GM18511 (cell line): ENCODE measurements around the gene ADAMTS10.
A peak's percentile ranks its signal among the peaks of the same experiment; 100 is the strongest.
"Not testable (repeated sequence)": the region's sequence is repeated elsewhere in the genome, so short reads cannot be mapped to it uniquely, and the experiment has no call there.

Experiments used
- ATAC-seq: cut with Tn5 transposase; IDR thresholded peaks from one replicate; pipeline ENCODE4 v1.9.1; 2021; ENCODE audit warnings: mild to moderate bottlenecking, moderate library complexity; ENCODE audit not compliant: unreplicated experiment

The ADAMTS10 gene

DNA sequence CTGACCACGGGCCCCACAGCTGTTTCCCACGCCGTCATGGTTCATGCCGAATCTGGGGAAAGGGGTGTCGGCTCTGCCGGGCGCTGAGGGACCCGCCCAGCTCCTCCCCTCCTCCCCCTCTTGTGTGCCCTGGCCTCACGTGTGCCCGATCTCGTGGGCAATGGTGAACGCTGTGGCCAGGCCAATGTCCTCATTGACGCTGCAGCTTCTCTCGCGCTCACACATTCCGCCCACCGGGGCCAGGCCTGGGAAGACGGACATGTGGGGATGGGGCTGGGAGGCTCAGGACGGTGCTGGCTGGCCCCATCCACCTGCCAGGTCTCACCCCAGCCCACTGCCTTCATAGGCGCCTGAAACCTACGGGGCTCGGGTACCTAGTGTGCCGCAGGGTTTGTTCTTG, 14.3 kb downstream of the ADAMTS10 start:
- ATAC-seq, result no peak

DNA sequence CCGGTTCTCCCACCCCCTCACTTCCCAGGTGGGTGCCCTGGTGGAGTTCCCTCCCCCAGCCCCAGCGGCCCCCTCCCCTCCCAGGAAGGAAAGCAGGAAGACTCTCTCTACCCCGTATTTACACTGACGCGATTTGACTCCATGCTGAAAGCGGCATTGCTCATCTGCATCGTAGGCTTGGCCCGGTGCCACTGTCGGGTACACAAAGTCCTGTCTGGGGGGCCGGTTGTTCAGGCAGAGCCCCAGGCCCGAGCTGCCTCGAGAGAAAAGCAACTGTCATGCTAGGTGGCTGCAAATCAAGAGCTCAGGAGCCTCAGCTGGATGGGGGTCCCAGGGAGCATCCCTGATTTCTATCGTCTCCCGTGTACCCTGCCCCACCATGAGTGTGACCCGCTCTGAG, 14.9 kb downstream of the ADAMTS10 start:
- no peak for ATAC-seq

DNA sequence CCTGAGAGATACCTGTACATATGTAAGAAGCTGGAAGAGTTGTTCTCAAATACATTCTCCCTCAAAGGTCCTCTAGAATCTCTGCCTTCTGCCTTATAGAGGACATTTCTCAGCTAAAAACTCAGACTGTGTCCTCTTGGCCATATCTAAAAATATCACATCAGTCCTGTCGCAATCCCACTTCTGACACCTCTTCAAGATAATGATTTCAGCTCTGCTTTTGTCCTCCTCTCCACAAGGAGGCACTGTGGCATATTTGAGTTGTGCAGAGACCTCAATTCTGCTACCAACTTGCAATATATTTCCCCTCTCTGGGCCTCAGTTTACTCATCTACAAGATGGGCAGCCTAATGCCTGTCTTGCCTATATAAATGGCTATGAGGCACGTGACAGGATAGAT, 16.6 kb downstream of the ADAMTS10 start:
- no peak for ATAC-seq

DNA sequence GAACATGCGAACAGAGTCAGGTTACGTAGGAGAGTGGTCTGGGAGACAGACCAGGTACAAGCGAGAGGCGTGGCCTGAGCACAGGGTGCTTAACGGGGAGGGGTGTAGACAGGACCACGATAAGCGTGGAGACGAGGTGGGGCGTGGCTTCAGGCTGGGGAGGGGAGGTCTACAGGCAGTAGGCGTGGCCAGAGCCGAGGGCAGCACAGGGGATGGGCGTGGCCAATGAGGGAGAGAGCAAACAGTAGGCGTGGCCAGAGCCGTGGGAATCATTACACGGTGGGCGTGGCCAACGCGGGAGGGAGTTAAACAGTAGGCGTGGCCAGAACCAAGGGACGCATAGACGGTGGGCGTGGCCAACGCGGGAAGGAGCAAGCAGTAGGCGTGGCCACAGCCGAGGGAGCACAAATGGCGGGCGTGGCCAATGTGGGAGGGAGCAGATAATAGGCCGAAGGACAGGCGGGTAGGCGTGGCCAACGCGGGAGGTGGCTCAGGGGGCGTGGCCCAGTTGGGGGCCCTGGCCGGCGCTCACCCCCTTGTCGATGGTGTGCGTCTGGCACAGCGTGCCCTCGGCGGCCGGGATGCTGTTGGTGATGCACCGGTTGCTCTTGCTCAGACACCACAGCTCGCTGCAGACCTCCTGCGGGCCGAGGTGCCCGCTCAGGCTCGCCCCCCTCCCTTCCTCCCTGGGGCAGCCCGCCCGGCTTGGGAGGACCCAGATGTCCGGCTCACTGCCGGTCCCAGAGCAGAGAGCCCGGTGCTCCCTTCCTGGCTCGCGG, 18.1 kb downstream of the ADAMTS10 start:
- ATAC-seq, result no peak

DNA sequence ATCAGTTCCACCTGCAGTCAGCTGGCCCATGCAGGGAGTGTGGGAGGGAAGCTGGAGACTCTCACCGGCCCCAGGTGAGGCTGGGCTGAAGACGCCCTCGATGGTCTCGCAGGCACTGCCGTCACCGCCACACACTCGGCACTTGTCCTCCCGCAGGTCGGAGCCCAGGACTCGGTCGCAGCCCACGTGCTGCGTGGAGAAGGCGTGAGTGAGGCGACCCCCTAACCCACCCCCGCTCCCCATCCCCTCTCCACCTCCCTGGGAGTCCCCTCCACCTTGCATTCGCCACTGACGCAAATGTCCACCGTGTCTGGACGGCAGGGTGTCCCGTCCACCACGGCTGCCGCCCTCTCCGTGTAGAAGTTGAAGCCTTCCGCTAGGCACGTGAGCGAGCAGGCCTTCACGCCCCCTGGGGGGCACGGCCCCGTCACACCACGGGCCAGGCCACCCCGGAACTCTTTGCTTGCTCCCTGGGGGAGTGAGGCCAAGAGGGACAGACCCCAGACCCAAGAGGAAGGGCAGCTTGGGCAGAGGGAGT, 21.3 kb downstream of the ADAMTS10 start:
- no peak for ATAC-seq

DNA sequence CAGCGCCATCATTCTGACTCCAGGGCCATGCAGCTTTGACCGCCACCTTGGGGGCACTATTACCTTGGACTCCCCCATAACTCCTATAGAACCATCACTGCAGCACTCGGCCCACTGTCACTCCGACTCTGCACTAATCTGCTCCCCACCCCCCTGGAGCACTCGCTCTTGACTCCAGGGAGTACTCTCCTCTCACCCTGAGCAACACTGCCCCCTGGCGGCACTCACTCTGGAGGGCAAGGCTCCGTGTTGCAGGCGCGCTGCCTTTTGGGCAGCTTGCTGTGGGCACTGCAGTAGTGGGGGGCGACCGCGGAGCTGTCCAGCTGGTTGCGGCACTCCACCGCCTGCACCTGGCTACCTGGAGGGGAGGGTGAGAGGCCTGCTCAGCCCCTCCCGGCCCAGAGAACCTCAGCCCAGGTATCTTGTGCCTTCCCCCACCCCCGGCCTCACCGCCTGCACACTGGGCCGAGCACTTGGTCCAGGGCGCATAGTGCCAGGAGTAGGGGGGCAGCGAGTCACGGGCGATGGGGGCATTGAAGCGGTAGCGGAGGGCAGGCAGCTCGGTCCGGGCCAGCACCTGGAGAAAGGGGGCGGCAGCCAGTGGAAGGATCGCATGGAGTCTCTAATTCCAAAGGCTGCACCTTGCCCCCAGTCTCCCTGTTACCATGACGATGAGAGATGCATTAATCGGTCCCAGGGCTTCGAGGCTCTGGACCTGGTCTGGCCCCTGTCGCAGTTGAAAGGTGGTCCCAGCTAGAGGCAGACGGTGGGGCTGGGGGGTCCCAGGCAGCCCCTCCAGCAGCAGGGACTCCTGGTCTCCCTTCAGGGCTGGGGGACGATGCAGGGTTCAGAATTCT, 24.4 kb downstream of the ADAMTS10 start:
- ATAC-seq, result no peak

DNA sequence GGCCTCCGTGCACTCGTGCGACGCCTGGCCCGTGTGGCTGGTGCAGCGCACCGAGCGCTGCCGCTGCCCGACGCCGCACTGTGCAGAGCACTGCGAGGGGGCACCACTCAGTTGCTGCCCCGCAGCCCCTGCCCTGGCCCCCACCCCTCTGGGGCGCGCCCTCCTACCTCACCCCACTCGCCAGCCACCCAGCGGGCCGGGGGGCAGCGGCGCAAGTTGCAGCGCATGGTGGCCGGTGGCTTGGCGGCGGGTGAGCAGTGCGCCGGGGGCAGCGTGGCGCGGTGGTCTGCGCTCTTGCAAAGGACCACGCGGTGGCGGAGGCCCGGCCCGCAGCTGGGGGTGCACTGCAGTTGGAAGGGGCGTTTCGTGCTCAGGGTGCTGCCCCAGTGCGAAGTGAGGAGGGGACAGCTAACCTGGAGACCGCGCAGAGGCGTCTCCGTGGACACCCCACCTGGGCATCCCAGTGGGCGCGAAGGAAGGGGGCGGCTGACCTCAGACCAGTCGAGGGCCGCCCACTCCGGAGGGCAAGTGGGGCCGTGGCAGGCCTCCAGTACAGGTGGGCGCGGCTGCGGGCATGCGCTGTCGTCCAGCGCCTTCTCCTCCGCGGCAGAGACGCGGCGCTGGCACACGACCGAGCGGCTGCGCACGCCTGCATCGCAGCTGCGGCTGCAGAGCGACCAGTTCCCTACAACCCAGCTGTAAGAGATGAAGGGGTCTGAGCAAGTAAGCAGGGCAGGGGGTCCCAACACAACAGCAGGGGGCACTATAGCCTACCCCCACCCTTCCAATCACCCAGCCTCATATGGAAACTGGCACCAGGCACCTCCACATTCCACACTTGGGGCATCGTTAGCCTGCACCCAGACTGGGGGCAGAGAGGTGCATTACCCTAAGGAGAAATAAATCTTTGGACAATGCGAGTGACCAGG, 25.3 kb downstream of the ADAMTS10 start:
- no peak for ATAC-seq

DNA sequence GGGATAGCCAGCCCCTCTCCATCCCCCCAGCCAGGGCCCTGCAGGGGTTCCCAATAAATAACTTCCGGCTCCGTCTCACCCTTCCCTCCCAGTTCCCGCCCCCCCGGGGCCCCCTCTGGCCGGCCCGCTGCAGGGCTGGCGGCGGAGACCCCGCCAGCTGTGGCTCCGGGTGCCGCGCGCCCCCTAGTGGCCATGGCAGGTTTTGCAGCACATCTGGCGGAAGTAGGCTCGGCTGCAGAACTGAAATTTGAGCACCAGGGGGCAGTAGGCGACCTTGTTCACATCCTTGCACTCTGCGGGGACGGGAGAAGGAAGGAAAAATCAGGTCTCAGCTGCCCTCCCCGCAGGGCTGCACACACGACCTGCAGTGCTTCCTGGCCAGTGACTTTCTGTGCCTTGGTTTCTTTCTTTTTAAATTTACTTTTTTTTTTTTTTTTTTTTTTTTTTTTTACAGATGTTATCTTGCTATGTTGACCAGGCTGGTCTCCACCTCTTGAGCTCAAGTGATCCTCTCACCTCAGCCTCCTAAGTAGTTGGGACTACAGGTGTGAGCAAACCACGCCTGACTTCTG, 29.7 kb downstream of the ADAMTS10 start:
- no peak for ATAC-seq

DNA sequence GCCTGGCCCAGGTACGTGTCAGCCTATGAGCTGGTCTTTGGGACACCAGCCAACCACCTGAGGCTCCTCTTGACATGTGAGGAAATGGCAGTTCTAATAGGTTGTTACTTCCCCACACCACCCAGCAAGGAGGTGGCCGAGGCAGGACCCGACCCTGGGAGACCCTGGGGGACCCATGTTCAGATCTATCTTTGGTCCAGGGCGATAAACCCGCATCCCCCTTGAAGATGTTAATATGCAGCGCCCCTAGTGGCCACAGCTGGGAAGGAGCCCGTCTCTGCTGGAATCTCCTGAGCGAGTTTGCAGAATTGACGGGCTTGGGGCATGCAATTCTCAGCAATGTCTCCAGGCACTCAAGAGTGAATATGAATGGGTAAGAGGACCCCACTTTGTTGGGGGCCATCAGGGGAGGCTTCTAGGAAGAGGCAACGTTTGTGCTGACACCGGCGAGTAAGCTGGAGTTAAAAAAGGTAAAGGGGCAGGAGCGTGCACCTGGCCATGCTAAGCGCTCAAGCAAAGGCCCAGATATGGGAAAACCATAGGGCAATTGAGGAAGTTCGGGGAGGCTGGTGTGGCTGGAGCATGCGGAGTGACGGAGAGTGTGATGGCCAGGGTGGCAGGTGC, 31.8 kb downstream of the ADAMTS10 start:
- no peak for ATAC-seq

DNA sequence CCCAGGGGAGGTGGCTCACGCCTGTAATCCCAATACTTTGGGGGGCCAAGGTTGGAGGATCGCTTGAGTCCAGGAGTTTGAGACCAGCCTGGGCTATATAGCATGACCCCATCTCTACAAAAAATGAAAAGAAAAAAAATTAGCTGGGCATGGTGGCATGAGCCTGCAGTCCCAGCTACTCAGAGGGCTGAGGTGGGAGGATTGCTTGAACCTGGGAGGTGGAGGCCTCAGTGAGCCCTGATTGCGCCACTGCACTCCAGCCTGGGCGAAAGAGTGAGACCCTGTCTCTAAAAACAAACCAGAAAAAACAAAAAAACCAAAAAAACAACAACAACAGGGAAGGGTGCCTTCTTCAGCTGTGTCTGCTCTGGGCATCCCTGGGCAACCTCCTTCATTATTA, 32.8 kb downstream of the ADAMTS10 start:
- no peak for ATAC-seq

DNA sequence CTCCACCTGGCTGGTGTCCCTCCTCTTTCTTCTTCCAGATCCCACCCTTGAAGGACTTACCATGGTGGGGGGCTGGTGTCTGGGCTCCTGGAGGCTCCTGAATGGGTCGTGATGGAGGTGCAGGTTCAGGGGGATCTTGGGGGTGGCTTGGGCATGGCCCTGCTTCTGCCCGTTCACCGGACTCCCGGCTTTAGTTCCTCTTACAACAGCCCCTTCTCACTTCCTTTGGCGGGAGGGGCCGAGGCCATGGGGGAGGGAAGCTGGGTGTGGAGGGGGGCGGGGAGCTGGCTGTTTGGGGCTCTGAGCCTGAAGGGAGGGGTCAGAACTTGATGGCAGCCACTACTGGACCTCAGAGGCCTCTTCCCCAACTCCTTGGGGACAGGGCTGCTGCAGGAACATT, 33.3 kb downstream of the ADAMTS10 start, which contains the start of gene MYO1F:
Gene MYO1F (minus strand): TSS at position 196 of the 400 bp plus-strand sequence. CDS start 133 bp downstream, at position 63.
- ATAC-seq, result no peak

DNA sequence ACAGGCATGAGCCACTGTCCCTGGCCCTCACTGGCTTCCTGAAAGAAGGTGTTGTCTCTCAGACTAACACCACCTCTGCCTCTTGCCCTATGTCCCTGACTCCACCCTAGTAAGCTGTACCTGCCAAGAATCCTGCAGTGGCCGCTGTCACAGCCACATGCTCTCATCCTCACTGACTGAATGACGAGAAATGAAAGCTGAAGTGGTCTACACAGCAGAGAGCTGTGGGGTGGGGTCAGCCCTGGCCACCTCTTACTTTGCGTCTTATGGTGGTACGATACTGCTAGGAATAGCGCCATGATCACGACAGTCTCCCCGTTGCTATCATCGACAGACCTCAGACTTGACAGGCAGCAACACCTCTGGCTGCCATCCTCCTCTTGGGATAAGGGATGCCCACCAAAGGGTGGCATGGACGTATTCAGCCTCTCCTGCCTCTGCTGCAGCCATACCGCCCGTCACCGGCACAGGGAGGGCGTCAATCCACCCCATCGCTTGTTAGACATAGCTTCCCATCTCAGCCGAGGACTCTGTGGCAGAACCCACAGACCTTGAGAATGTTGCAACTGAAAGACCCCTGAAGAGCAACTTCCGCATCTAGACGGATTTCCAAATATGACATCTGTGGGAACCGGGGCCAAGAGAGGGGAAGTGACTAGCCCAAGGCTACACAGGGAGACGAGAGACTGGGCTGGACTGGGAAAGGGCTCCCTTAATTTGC, 34.1 kb downstream of the ADAMTS10 start:
- ATAC-seq, result no peak

DNA sequence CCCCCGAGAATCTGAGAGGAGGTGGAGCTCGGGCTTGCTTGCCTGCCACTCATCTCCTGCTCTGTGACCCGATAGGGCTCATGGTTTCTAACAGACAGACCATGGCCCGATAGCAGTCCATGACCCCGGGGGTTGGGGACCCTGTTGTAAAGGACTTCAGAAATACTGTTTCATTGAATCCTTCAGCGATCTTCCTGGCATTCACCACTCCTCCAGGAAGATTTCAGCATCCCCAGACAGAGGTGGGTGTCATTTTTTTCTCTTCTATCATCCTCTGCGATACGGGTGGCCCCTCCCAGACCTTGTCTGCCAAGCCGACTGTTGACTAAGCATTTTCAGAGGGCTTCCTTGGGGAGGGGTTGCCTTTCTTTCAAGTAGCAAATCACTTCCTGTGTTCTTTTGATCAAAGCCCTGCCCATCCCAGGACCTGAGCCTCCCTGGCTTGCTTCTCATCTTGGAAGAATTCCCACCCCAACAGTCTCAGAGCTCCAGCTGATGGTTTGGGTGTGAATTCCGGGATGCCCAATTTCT, 35.0 kb downstream of the ADAMTS10 start:
- ATAC-seq, result no peak

DNA sequence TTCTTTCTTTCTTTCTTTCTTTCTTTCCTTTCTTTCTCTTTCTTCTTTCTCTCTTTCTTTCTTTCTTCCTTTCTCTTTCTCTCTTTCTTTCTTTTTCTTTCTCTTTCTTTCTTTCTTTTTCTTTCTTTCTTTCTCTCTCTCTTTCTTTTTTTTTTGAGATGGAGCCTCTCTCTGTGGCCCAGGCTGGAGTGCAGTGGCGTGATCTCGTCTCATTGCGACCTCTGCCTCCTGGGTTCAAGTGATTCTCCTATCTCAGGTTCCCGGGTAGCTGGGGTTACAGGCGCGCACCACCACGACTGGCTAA, 35.9 kb downstream of the ADAMTS10 start:
- not testable (repeated sequence) for ATAC-seq

DNA sequence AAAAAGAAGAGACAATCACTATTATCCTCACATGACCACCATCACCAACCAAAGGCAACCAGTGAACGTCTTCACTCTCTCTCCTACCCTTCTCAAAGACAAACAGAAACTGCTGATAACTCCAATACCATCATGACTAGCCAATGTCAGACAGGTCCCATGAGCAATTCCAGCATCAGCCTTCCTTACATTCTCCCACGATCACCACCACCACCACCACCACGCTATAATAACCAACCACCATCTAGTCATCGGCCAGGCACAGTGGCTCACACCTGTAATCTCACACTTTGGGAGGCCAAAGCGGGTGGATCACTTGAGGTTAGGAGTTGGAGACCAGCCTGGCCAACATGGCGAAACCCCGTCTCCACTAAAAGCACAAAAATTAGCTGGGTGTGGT, 37.2 kb downstream of the ADAMTS10 start:
- ATAC-seq, result no peak

DNA sequence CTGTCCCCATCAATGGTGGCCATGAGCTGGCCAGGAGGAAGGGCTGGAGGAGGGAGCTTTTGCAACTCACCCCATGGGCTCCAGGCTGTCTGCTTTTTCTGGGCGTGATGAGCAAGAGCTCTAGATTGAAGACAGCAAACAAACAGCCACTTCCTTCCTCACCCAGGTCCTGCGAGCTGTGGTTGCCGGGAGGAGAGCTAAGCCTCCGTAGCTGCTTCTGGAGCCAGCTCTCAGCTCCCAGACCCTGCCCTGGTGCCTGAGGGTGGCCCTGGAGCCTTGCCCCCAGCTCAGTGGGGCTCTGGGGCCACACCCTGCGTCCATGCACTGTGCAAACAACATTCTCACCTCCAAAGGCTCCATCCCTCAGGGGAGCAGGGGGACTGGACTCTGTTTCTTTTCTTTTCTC, 39.5 kb downstream of the ADAMTS10 start:
- ATAC-seq, result no peak

DNA sequence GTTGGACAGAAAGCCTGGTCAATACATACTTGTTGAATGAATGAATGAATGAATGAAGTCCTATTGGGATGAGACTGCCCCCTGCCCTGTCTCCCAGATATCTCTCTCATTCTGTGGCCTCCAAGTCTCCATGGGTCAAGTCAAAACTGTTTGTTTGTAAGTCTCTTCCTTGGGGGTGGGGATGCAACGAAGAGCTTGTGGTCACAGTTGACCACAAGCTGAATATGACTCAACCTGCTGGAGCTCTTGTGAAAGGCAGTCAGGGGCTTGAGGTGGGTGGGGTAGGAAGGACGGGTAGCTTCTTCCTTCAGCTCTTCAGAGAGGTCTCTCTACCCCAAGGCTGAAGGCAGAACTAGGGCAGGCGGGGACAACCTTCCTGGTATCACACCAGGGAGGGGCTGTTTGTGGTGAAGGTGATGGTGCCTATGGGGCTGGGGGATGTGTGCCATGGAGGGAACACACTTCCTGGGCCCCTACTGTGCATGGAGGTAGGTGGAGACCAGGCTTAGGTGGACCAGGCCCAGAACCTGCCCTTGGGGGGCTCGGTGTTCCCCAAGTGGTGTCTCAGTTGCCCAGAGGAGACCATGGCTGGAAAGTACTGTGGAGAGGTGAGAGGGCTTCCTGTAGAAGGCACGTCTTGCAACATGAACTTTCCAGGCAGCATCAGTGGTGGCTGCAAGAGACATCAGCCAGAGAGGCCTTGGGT, 41.3 kb downstream of the ADAMTS10 start:
- peak; percentile 96 for ATAC-seq

DNA sequence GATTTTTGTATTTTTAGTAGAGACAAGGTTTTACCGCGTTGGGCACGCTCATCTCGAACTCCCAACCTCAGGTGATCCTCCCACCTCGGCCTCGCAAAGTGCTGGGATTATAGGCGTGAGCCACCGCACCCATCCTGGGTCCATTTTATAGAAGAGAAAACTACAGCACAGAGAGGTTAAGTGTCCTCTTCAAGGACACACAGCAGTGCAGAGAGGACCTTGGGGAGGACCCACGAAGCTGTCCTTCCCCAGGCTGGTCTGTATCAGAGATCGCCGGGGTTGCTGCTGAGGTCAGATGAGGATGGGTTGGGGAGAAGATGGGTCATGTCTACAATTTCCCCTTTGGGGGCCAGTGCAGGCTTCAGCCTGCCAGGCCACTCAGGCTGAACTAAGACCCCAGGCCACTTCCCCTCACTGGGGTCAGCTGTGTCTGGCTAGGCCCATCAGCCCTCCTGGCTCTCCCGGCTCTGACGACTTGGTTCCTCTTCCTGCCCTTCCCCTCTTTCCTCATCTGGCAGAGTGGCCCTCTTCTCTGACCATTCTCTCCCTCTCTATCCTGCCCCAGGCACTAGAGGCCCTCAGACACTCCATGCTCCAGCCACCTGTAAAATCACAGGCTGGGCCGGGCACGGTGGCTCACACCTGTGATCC, 42.9 kb downstream of the ADAMTS10 start:
- ATAC-seq, result no peak
